HG02943 (cell line): ENCODE data around the gene TMEM255B.
"Not testable (repeated sequence)": the region's sequence is repeated elsewhere in the genome, so short reads cannot be mapped to it uniquely, and the experiment has no call there.

Experiments
- ATAC-seq: cut with Tn5 transposase; IDR thresholded peaks from one replicate; pipeline ENCODE4 v1.9.1; 2021; ENCODE audit warnings: mild to moderate bottlenecking, low read depth, moderate library complexity; ENCODE audit not compliant: unreplicated experiment

TMEM255B gene

GRCh38 chr13:113748101-113748861, 10.7 kb upstream of the TMEM255B start:
- no peak for ATAC-seq

GRCh38 chr13:113748862-113749451, 10.1 kb upstream of the TMEM255B start:
- ATAC-seq: no peak

- ATAC-seq: no peak
These were observed 9.5 kb upstream of the TMEM255B start for GRCh38 chr13:113749507-113749906.

- no peak for ATAC-seq
These were observed 9.1 kb upstream of the TMEM255B start for GRCh38 chr13:113749967-113750366.

GRCh38 chr13:113750554-113751399, 8.2 kb upstream of the TMEM255B start:
- no peak for ATAC-seq

GRCh38 chr13:113751491-113751890, 7.5 kb upstream of the TMEM255B start:
- no peak for ATAC-seq

GRCh38 chr13:113752211-113752986, 6.6 kb upstream of the TMEM255B start:
- ATAC-seq: not testable (repeated sequence)

- ATAC-seq: no peak
These were observed 5.9 kb upstream of the TMEM255B start for GRCh38 chr13:113753171-113753570.

GRCh38 chr13:113754242-113754641, 4.8 kb upstream of the TMEM255B start:
- ATAC-seq: no peak

- no peak for ATAC-seq
These were observed 4.3 kb upstream of the TMEM255B start for GRCh38 chr13:113754691-113755090.

GRCh38 chr13:113756441-113757097, 2.5 kb upstream of the TMEM255B start:
- no peak for ATAC-seq

GRCh38 chr13:113759525-113760137, 605 bp downstream of the TMEM255B start:
- ATAC-seq: no peak

GRCh38 chr13:113761136-113761535, 2.1 kb downstream of the TMEM255B start:
- ATAC-seq: no peak

GRCh38 chr13:113762075-113762474, 3.0 kb downstream of the TMEM255B start:
- ATAC-seq: no peak

- no peak for ATAC-seq
These were observed 3.5 kb downstream of the TMEM255B start for GRCh38 chr13:113762538-113762937.

- no peak for ATAC-seq
These were observed 4.2 kb downstream of the TMEM255B start for GRCh38 chr13:113763254-113763653.

- no peak for ATAC-seq
These were observed 5.2 kb downstream of the TMEM255B start for GRCh38 chr13:113763961-113764792.

GRCh38 chr13:113764793-113765563, 6.0 kb downstream of the TMEM255B start:
- no peak for ATAC-seq
